HCT116 (cell line): ENCODE data around the gene DAP.

Experiments
- SP1 ChIP-seq: IDR thresholded peaks from 2 replicates; pipeline ENCODE4 v1.6.1; 2012; ENCODE audit warnings: low read depth
- TF ChIP-seq, protein P1 (sequence below), 3 experiments: fragments of 200-600 bp in 1 of 3; sonication (generic) in 1 of 3; IDR thresholded peaks in 2 of 3; conservative IDR thresholded peaks in 1 of 3; 2 replicates each; pipeline ENCODE4 v1.5.1; 2012 to 2017; ENCODE audit warnings: low read depth in 2 of 3, low read length in 2 of 3, antibody characterized with exemption in 1 of 3, borderline replicate concordance in 1 of 3, control low read depth in 1 of 3, mild to moderate bottlenecking in 1 of 3, mixed read lengths in 1 of 3, mixed run types in 1 of 3, moderate library complexity in 1 of 3; ENCODE audit not compliant: insufficient read depth in 1 of 3
- TF ChIP-seq, protein P2 (sequence below): IDR thresholded peaks from 2 replicates; pipeline ENCODE4 v1.6.1; 2012; ENCODE audit warnings: low read depth

DNA sequence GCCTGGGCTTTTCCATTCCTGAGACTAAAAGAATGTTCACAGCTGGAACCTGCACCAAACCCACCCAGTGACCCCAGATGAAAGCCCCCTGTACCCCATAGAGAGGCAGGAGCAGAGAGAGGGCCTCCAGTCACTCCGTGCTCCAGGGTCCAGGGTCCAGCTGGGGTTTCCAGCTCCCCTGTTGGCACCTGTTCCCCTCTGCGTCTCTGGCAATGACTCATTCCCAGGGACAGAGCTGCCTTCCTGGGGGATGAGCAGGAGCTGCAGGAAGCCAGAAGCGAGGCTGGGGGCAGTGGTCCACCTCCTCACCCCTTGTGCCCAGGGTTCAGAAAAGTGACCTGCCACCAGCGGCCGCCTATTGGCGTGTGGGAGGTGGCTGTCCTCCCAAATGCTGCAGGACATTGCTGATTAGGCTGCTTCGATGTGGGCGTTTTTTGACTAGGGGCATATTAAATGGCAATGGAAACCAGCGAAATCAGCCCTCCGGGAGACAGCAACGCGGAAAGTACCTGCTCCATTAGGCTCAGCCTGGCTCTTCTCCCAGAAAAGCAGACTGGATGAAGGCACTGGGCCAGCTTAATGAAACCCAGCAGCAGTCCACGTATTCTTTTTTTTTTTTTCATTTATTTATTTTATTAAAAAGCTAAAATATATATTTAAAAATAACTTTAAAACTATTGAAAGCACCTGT, 97.4 kb downstream of the DAP start:
- no peak for TF ChIP-seq SP1
- TF ChIP-seq, protein P1, sequence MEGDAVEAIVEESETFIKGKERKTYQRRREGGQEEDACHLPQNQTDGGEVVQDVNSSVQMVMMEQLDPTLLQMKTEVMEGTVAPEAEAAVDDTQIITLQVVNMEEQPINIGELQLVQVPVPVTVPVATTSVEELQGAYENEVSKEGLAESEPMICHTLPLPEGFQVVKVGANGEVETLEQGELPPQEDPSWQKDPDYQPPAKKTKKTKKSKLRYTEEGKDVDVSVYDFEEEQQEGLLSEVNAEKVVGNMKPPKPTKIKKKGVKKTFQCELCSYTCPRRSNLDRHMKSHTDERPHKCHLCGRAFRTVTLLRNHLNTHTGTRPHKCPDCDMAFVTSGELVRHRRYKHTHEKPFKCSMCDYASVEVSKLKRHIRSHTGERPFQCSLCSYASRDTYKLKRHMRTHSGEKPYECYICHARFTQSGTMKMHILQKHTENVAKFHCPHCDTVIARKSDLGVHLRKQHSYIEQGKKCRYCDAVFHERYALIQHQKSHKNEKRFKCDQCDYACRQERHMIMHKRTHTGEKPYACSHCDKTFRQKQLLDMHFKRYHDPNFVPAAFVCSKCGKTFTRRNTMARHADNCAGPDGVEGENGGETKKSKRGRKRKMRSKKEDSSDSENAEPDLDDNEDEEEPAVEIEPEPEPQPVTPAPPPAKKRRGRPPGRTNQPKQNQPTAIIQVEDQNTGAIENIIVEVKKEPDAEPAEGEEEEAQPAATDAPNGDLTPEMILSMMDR (IDR thresholded peaks at IDR 0.05 in 2 of 3, conservative IDR thresholded peaks at IDR 0.05 in 1 of 3; ENCODE audit: borderline replicate concordance in 1 of 3, insufficient read depth in 1 of 3, low read depth in 2 of 3, low read length in 2 of 3) = no peak
- TF ChIP-seq, protein P2, sequence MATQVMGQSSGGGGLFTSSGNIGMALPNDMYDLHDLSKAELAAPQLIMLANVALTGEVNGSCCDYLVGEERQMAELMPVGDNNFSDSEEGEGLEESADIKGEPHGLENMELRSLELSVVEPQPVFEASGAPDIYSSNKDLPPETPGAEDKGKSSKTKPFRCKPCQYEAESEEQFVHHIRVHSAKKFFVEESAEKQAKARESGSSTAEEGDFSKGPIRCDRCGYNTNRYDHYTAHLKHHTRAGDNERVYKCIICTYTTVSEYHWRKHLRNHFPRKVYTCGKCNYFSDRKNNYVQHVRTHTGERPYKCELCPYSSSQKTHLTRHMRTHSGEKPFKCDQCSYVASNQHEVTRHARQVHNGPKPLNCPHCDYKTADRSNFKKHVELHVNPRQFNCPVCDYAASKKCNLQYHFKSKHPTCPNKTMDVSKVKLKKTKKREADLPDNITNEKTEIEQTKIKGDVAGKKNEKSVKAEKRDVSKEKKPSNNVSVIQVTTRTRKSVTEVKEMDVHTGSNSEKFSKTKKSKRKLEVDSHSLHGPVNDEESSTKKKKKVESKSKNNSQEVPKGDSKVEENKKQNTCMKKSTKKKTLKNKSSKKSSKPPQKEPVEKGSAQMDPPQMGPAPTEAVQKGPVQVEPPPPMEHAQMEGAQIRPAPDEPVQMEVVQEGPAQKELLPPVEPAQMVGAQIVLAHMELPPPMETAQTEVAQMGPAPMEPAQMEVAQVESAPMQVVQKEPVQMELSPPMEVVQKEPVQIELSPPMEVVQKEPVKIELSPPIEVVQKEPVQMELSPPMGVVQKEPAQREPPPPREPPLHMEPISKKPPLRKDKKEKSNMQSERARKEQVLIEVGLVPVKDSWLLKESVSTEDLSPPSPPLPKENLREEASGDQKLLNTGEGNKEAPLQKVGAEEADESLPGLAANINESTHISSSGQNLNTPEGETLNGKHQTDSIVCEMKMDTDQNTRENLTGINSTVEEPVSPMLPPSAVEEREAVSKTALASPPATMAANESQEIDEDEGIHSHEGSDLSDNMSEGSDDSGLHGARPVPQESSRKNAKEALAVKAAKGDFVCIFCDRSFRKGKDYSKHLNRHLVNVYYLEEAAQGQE = no peak
